Sigmoid colon (tissue), 7 donors: ENCODE measurements around the gene DNMT1. TPM values are rescaled to one million over a fixed set of nuclear protein-coding genes. Genes with fewer than 3 reads are reported as not detected.
"Not testable (repeated sequence)": the region's sequence is repeated elsewhere in the genome, so short reads cannot be mapped to it uniquely, and the experiment has no call there.

Experiments used
- DNase-seq: peaks from one replicate; pipeline ENCODE4 v3.0.0-alpha.2; 2019
- H3K27ac ChIP-seq, 4 donors: fragments of 200-600 bp; sonication (generic); one replicate each; pipeline ENCODE4 v1.5.1; 2016 to 2019; ENCODE audit warnings: mild to moderate bottlenecking in 1 of 4
- H3K27me3 ChIP-seq, 3 donors: fragments of 200-600 bp; sonication (generic); one replicate each; pipeline ENCODE4 v1.5.1; 2019; ENCODE audit warnings: mild to moderate bottlenecking in 1 of 3
- H3K36me3 ChIP-seq, 4 donors: fragments of 200-600 bp; sonication (generic); one replicate each; pipeline ENCODE4 v1.5.1; 2016 to 2019
- H3K4me1 ChIP-seq, 4 donors: fragments of 200-600 bp; sonication (generic); one replicate each; pipeline ENCODE4 v1.5.1; 2017 to 2019
- H3K4me3 ChIP-seq, 4 donors: fragments of 200-600 bp; sonication (generic); one replicate each; pipeline ENCODE4 v1.5.1; 2017 to 2019; ENCODE audit warnings: mild to moderate bottlenecking in 2 of 4, moderate library complexity in 1 of 4
- H3K9me3 ChIP-seq, 4 donors: fragments of 200-600 bp in 3 of 4; sonication (generic) in 3 of 4; one replicate each; pipeline versions ENCODE4 v1.5.1 to v1.6.1; 2013 to 2019
- CTCF ChIP-seq, 4 experiments: fragments of 450-650 bp in 3 of 4; fragments of 200-600 bp in 1 of 4; IDR thresholded peaks; one replicate each; pipeline ENCODE4 v1.5.1; 2016 to 2019; ENCODE audit warnings: antibody characterized with exemption in 4 of 4, mild to moderate bottlenecking in 3 of 4, moderate library complexity in 2 of 4
- EP300 ChIP-seq, 4 donors: sonication (generic); formaldehyde crosslinking; IDR thresholded peaks; one replicate each; pipeline ENCODE4 v1.6.1; 2017; ENCODE audit warnings: antibody characterized with exemption in 4 of 4
- POLR2A ChIP-seq, 2 donors: fragments of 450-650 bp; IDR thresholded peaks; one replicate each; pipeline ENCODE4 v1.6.1; 2016; ENCODE audit warnings: antibody characterized with exemption in 2 of 2, mild to moderate bottlenecking in 2 of 2, moderate library complexity in 2 of 2
- POLR2AphosphoS5 ChIP-seq, 4 donors: sonication (generic); formaldehyde crosslinking; IDR thresholded peaks; one replicate each; pipeline ENCODE4 v1.6.1; 2017; ENCODE audit warnings: antibody characterized with exemption in 4 of 4
- WGBS, 2 donors: extraction: QIAGEN DNeasy Blood & Tissue Kit; methylation state at CpG; one replicate each; pipeline ENCODE4 v1.1.7; 2013; 5-methylcytosine and 5-hydroxymethylcytosine counted together
- intact Hi-C: fragments of 100-400 bp; cut with DNase I; formaldehyde crosslinking; loops from one replicate; pipeline ENCODE4 v1.15.1; 2023
- polyA plus RNA-seq, 3 donors: library from polyadenylated mRNA; stranded (reverse); fragments of 200-250 nt; gene quantifications; one replicate each; pipeline ENCODE4 v1.2.3, GENCODE V29; 2013
- total RNA-seq, 4 donors: library from RNA; depleted of rRNA; stranded (reverse); fragments of >200 nt; gene quantifications; one replicate each; pipeline ENCODE4 v1.1.0, GENCODE V29; 2016
- donor health status: healthy with polysubstance abuse.
- donor health status: Bipolar disorder and iron deficiency.
- donor health status: healthy.

Gene DNMT1
- total and polyA plus RNA-seq, 7 donors: 12.0 to 47.9 (median 24.5) TPM

GRCh38 chr19:10168386-10168948 is 26.3 kb downstream of the DNMT1 start:
- TF ChIP-seq CTCF (IDR thresholded peaks at IDR 0.05) (no peak), POLR2AphosphoS5 (IDR thresholded peaks at IDR 0.05) (no peak), POLR2A (IDR thresholded peaks at IDR 0.05) (no peak), EP300 (IDR thresholded peaks at IDR 0.05) (no peak)
- WGBS, 2 donors: 89 to 93% methylated on average over 2 of the region's 2 CpGs
- Histone ChIP-seq H3K27me3 (no peaks in the 10 kb centered on the region), H3K9me3 (no peaks in the 10 kb centered on the region), H3K27ac (no peak overlapping the region), H3K4me3 (no peak overlapping the region), H3K36me3 (peaks cover 0 to 87% (median 39%) of the 10 kb centered on the region in 4 donors), H3K4me1 (no peaks in the 10 kb centered on the region)
- DNase-seq: no peak
- intact Hi-C loops: no loop called here

- H3K9me3 ChIP-seq: no peaks in the 10 kb centered on the region
- no peaks in the 10 kb centered on the region for H3K4me1 ChIP-seq
- intact Hi-C loops: no loop called here
- no peak for TF ChIP-seq EP300 (IDR thresholded peaks at IDR 0.05)
- no peak for TF ChIP-seq CTCF (IDR thresholded peaks at IDR 0.05)
- no peak for TF ChIP-seq POLR2A (IDR thresholded peaks at IDR 0.05)
- TF ChIP-seq POLR2AphosphoS5 (IDR thresholded peaks at IDR 0.05): no peak
- peaks cover 0 to 87% (median 46%) of the 10 kb centered on the region in 4 donors for H3K36me3 ChIP-seq
- DNase-seq: no peak
- H3K4me3 ChIP-seq: no peak overlapping the region
- H3K27ac ChIP-seq: no peak overlapping the region
- H3K27me3 ChIP-seq: no peaks in the 10 kb centered on the region
- WGBS, 2 donors: 91 to 94% methylated on average over 6 of the region's 6 CpGs
These were observed 27.3 kb downstream of the DNMT1 start for GRCh38 chr19:10167459-10167858.

- H3K27me3 ChIP-seq, H3K27ac ChIP-seq, H3K4me1 ChIP-seq, DNase-seq, H3K9me3 ChIP-seq, intact Hi-C loops, H3K4me3 ChIP-seq: not testable (repeated sequence)
- peaks cover 0 to 87% (median 50%) of the 10 kb centered on the region in 4 donors for H3K36me3 ChIP-seq
- 91 to 92% methylated on average over 10 of the region's 10 CpGs for WGBS, 2 donors
These were observed 28.3 kb downstream of the DNMT1 start for GRCh38 chr19:10166501-10166900.

GRCh38 chr19:10166046-10166445 is 28.7 kb downstream of the DNMT1 start:
- WGBS, 2 donors: 92 to 94% methylated on average over 5 of the region's 5 CpGs

GRCh38 chr19:10163536-10163935 is 31.2 kb downstream of the DNMT1 start:
- intact Hi-C loops: no loop called here
- peaks cover 0 to 91% (median 63%) of the 10 kb centered on the region in 4 donors for H3K36me3 ChIP-seq
- no peaks in the 10 kb centered on the region for H3K9me3 ChIP-seq
- H3K27ac ChIP-seq: no peak overlapping the region
- no peaks in the 10 kb centered on the region for H3K27me3 ChIP-seq
- WGBS, 2 donors: 92 to 96% methylated on average over 3 of the region's 3 CpGs
- H3K4me3 ChIP-seq: no peak overlapping the region
- TF ChIP-seq EP300 (IDR thresholded peaks at IDR 0.05): no peak
- TF ChIP-seq POLR2AphosphoS5 (IDR thresholded peaks at IDR 0.05): no peak
- TF ChIP-seq CTCF (IDR thresholded peaks at IDR 0.05): no peak
- TF ChIP-seq POLR2A (IDR thresholded peaks at IDR 0.05): no peak
- no peaks in the 10 kb centered on the region for H3K4me1 ChIP-seq
- DNase-seq: no peak

More at GRCh38 chr19:10166046-10166445, 28.7 kb downstream of the DNMT1 start:
- Histone ChIP-seq H3K27ac (no peak overlapping the region), H3K27me3 (no peaks in the 10 kb centered on the region), H3K9me3 (no peaks in the 10 kb centered on the region), H3K36me3 (peaks cover 0 to 87% (median 50%) of the 10 kb centered on the region in 4 donors), H3K4me1 (no peaks in the 10 kb centered on the region), H3K4me3 (no peak overlapping the region)
- intact Hi-C loops: no loop called here
- TF ChIP-seq EP300 (IDR thresholded peaks at IDR 0.05): no peak
- TF ChIP-seq POLR2A (IDR thresholded peaks at IDR 0.05): no peak
- TF ChIP-seq CTCF (IDR thresholded peaks at IDR 0.05): no peak
- no peak for TF ChIP-seq POLR2AphosphoS5 (IDR thresholded peaks at IDR 0.05)
- DNase-seq: no peak
